ENCODE results near the gene TMEM225B.
A peak's percentile ranks its signal among the peaks of the same experiment; 100 is the strongest.
"Not testable (repeated sequence)": the region's sequence is repeated elsewhere in the genome, so short reads cannot be mapped to it uniquely, and the experiment has no call there.

TMEM225B gene

DNA sequence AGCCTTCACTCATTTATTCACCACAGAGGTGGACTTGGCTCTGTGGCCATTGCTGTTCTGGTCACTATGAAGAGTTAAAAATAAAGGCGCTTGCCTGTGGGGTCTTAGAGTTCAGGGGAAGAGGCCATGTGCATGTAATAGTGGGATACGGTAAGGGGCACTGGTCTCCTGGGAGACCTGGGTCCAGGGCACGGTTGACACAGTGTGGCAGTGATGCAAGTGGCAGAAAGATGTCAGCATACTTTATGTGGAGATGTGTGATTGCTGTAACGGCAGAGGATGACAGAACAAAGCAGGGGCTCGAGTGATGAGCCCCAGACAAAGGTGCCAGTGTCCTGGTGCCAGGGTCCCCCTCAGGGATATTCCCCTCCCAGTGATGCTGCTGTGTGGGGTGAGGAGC is 27.3 kb downstream of the TMEM225B start:
- Mint-ChIP-seq H3K27me3 (no peaks in the 10 kb centered on the region), H3K4me3 (peak overlapping the region; percentile 82), H3K36me3 (ENCODE audit: low read depth) (peaks cover 97% of the 10 kb centered on the region), H3K9me3 (no peaks in the 10 kb centered on the region), H3K4me1 (ENCODE audit: low read depth) (peaks cover 84% of the 10 kb centered on the region), H3K27ac (peak overlapping the region; percentile 95)
- DNase-seq = no peak

DNA sequence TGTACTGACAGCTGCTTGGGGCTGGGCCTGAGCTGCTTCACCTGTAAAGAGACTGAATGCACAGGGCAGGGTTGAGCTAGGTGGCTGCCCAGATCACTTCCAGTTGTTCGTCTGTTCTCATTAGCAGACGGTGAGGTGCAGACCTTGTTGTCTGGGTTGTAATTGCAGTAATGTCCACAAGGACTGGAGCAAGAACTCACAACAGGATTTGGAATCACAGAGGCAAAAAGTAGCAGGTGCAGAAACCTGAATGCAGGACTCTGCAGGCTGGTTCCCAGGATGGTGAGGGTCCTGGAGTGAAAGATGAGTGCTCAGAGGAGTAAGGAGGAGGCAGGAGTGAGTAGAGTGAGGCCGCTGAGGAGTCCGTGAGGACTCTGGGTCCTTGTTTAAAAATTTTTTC is 27.9 kb downstream of the TMEM225B start:
- peaks cover 97% of the 10 kb centered on the region for H3K36me3 Mint-ChIP-seq (ENCODE audit: low read depth)
- peak overlapping the region; percentile 95 for H3K27ac Mint-ChIP-seq
- H3K27me3 Mint-ChIP-seq = no peaks in the 10 kb centered on the region
- peaks cover 84% of the 10 kb centered on the region for H3K4me1 Mint-ChIP-seq (ENCODE audit: low read depth)
- no peaks in the 10 kb centered on the region for H3K9me3 Mint-ChIP-seq
- peak overlapping the region; percentile 21 for H3K4me3 Mint-ChIP-seq
- DNase-seq = no peak

DNA sequence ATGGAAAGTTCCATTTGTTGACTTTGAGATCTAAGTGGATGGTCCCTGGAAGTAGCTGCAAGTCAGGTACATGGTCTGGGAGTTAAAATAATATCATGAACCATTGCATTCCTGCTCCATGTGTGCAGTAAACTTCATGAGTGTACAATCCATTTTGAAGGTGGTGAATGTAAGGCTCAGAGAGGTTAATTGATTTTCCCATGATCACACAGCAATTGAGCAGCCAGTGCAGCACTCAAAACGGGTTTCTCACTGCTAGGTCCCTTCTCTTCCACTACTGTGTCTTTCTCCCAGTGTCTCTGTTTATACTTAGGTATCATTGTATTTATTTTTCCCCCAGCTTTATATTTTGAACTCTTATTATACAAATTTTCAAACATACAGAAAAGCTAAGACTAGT is 28.6 kb downstream of the TMEM225B start:
- Mint-ChIP-seq H3K9me3 (no peaks in the 10 kb centered on the region), H3K27ac (peak overlapping the region; percentile 95), H3K4me3 (peak overlapping the region; percentile 21), H3K27me3 (no peaks in the 10 kb centered on the region), H3K4me1 (ENCODE audit: low read depth) (peaks cover 84% of the 10 kb centered on the region), H3K36me3 (ENCODE audit: low read depth) (peaks cover 97% of the 10 kb centered on the region)
- DNase-seq = no peak

DNA sequence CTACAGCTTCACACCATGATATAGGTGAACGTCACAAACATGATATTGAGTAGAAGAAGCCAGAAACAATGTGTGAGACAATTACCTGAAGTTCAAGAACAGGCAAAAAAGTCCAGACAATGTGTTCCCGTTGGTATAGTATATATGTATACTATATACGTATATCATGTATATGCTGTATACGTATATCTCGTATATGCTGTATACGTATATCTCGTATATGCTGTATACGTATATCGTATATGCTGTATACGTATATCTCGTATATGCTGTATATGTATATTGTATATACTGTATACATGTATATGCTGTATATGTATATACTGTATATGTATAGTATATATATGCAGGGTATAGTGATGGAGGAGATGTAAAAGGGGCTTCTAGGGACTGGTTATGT is 29.4 kb downstream of the TMEM225B start:
- no peak for DNase-seq
- no peaks in the 10 kb centered on the region for H3K9me3 Mint-ChIP-seq
- H3K4me1 Mint-ChIP-seq (ENCODE audit: low read depth) = peaks cover 85% of the 10 kb centered on the region
- no peak overlapping the region for H3K4me3 Mint-ChIP-seq
- H3K36me3 Mint-ChIP-seq (ENCODE audit: low read depth) = peaks cover 95% of the 10 kb centered on the region
- peak overlapping the region; percentile 48 for H3K27ac Mint-ChIP-seq
- no peaks in the 10 kb centered on the region for H3K27me3 Mint-ChIP-seq

- Mint-ChIP-seq H3K9me3 (no peaks in the 10 kb centered on the region), H3K4me3 (no peak overlapping the region), H3K4me1 (ENCODE audit: low read depth) (peaks cover 83% of the 10 kb centered on the region), H3K36me3 (ENCODE audit: low read depth) (peaks cover 95% of the 10 kb centered on the region), H3K27ac (peak overlapping the region; percentile 60), H3K27me3 (no peaks in the 10 kb centered on the region)
- DNase-seq = no peak
Measured at GRCh38 chr7:99628471-99629465, 30.7 kb downstream of the TMEM225B start.

DNA sequence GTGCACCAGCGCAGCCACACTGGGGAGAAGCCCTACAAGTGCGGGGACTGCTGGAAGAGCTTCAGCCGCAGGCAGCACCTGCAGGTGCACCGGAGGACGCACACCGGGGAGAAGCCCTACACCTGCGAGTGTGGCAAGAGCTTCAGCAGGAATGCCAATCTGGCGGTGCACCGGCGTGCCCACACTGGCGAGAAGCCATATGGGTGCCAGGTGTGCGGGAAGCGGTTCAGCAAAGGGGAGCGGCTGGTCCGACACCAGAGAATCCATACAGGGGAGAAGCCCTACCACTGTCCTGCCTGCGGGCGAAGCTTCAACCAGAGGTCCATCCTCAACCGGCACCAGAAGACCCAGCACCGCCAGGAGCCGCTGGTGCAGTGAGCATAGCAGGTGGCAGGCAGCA is 31.6 kb downstream of the TMEM225B start:
- no peak for DNase-seq
- no peak overlapping the region for H3K27ac Mint-ChIP-seq
- peaks cover 79% of the 10 kb centered on the region for H3K4me1 Mint-ChIP-seq (ENCODE audit: low read depth)
- H3K4me3 Mint-ChIP-seq = no peak overlapping the region
- H3K27me3 Mint-ChIP-seq = no peaks in the 10 kb centered on the region
- H3K9me3 Mint-ChIP-seq = no peaks in the 10 kb centered on the region
- peaks cover 93% of the 10 kb centered on the region for H3K36me3 Mint-ChIP-seq (ENCODE audit: low read depth)

GRCh38 chr7:99631295-99632109 is 33.4 kb downstream of the TMEM225B start:
- Mint-ChIP-seq H3K4me3 (peak overlapping the region; percentile 16), H3K4me1 (ENCODE audit: low read depth) (peaks cover 71% of the 10 kb centered on the region), H3K27me3 (no peaks in the 10 kb centered on the region), H3K9me3 (no peaks in the 10 kb centered on the region), H3K27ac (peak overlapping the region; percentile 95), H3K36me3 (ENCODE audit: low read depth) (peaks cover 90% of the 10 kb centered on the region)
- DNase-seq = peak; percentile 60

DNA sequence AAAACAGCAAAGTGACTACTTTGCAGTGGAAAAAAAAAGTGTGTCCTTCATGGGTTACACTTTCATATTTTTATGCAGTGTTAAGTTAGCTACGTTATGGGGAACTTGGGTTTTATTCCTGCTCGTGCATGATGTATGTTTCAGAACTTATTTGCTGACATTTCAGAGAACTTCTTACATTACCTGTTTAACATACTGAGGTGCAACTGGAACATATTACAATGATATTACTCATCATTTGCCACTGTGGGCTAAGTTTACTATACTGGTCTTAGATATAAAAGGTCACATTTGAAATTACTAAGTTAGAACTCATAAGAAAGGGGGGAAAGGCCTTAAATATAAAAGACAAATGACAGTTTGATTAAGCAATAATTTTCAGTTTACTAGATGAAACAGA is 39.3 kb downstream of the TMEM225B start:
- not testable (repeated sequence) for H3K9me3 Mint-ChIP-seq, DNase-seq, H3K27me3 Mint-ChIP-seq
- peaks cover 84% of the 10 kb centered on the region for H3K36me3 Mint-ChIP-seq (ENCODE audit: low read depth)
- peak overlapping the region; percentile 97 for H3K27ac Mint-ChIP-seq
- peak overlapping the region; percentile 48 for H3K4me3 Mint-ChIP-seq
- H3K4me1 Mint-ChIP-seq (ENCODE audit: low read depth) = peaks cover 85% of the 10 kb centered on the region

- H3K27me3 Mint-ChIP-seq = no peaks in the 10 kb centered on the region
- no peaks in the 10 kb centered on the region for H3K9me3 Mint-ChIP-seq
- no peak overlapping the region for H3K4me3 Mint-ChIP-seq
- H3K4me1 Mint-ChIP-seq (ENCODE audit: low read depth) = peaks cover 84% of the 10 kb centered on the region
- peak overlapping the region; percentile 97 for H3K27ac Mint-ChIP-seq
- peaks cover 82% of the 10 kb centered on the region for H3K36me3 Mint-ChIP-seq (ENCODE audit: low read depth)
- no peak for DNase-seq
Measured at GRCh38 chr7:99638731-99639130, 40.7 kb downstream of the TMEM225B start.

DNA sequence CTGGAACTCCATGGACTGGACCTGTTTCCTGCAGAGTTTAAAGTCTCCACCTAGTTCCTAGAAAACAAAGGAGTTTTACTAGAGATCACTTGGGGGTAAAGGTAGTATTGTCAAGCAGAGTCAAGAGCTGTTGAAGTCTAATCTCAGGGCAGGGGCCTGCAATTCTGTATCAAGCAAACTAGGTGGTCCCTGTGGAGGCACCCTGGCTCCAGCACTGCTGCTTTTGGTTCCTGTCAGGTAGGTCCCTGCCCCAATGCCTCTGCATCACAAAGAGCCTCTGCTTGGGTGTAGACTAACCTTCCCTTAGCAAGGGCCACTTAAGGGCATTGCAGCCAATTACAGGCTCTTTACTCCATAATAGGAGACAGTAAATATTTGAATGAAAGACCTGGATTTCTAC is 41.2 kb downstream of the TMEM225B start:
- Mint-ChIP-seq H3K9me3 (no peaks in the 10 kb centered on the region), H3K27me3 (no peaks in the 10 kb centered on the region), H3K4me1 (ENCODE audit: low read depth) (peaks cover 84% of the 10 kb centered on the region), H3K27ac (peak overlapping the region; percentile 97), H3K4me3 (no peak overlapping the region), H3K36me3 (ENCODE audit: low read depth) (peaks cover 82% of the 10 kb centered on the region)
- no peak for DNase-seq

DNA sequence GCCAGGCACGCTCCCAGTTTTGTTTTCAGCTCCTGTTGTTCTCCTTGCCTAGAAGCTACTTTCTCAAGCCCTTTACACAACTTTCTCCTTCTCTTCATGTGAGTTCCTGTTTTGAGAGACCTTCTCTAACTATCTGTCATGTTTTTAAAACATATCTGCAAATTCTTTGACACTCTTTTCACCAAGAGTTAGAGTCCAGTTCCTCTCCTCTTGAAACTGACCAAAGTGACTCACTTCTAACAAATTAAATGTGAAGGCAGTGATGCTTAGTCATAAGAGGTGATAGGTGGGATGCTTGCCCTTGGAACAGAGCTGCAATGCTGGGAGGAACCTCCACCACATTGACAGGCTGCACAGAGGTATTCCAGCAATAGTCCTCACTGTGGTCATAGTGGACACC is 44.0 kb downstream of the TMEM225B start:
- H3K27ac Mint-ChIP-seq = peak overlapping the region; percentile 39
- no peak for DNase-seq
- no peak overlapping the region for H3K4me3 Mint-ChIP-seq
- no peaks in the 10 kb centered on the region for H3K27me3 Mint-ChIP-seq
- peaks cover 86% of the 10 kb centered on the region for H3K36me3 Mint-ChIP-seq (ENCODE audit: low read depth)
- peaks cover 68% of the 10 kb centered on the region for H3K4me1 Mint-ChIP-seq (ENCODE audit: low read depth)
- no peaks in the 10 kb centered on the region for H3K9me3 Mint-ChIP-seq

GRCh38 chr7:99643464-99643863 is 45.4 kb downstream of the TMEM225B start:
- Mint-ChIP-seq H3K4me3 (no peak overlapping the region), H3K4me1 (ENCODE audit: low read depth) (peaks cover 59% of the 10 kb centered on the region), H3K36me3 (ENCODE audit: low read depth) (peaks cover 84% of the 10 kb centered on the region), H3K9me3 (no peaks in the 10 kb centered on the region), H3K27me3 (no peaks in the 10 kb centered on the region), H3K27ac (no peak overlapping the region)
- DNase-seq = no peak

GRCh38 chr7:99644431-99644830 is 46.4 kb downstream of the TMEM225B start:
- H3K27me3 Mint-ChIP-seq = no peaks in the 10 kb centered on the region
- no peak for DNase-seq
- H3K27ac Mint-ChIP-seq = no peak overlapping the region
- H3K4me1 Mint-ChIP-seq (ENCODE audit: low read depth) = peaks cover 58% of the 10 kb centered on the region
- H3K9me3 Mint-ChIP-seq = no peaks in the 10 kb centered on the region
- no peak overlapping the region for H3K4me3 Mint-ChIP-seq
- peaks cover 79% of the 10 kb centered on the region for H3K36me3 Mint-ChIP-seq (ENCODE audit: low read depth)

DNA sequence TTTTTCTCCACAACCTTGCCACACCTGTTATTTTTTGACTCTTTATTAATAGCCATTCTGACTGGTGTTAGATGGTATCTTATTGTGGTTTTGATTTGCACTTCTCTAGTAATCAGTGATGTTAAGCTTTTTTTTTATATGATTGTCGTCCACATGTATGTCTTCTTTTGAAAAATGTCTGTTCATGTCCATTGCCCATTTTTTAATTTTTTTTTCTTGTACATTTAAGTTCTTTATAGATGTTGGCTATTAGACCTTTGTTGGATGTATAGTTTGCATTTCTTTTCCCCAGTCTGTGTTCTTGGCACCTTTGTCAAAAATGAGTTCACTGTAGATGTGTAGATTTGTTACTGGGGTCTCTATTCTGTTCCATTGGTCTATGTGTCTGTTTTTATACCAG is 47.5 kb downstream of the TMEM225B start:
- H3K36me3 Mint-ChIP-seq (ENCODE audit: low read depth) = peaks cover 77% of the 10 kb centered on the region
- no peak overlapping the region for H3K27ac Mint-ChIP-seq
- DNase-seq = no peak

GRCh38 chr7:99648843-99649242 is 50.8 kb downstream of the TMEM225B start:
- Mint-ChIP-seq H3K4me1 (ENCODE audit: low read depth) (peaks cover 23% of the 10 kb centered on the region), H3K36me3 (ENCODE audit: low read depth) (peaks cover 70% of the 10 kb centered on the region), H3K27me3 (no peaks in the 10 kb centered on the region), H3K27ac (peak overlapping the region; percentile 58), H3K4me3 (no peak overlapping the region), H3K9me3 (no peaks in the 10 kb centered on the region)
- no peak for DNase-seq

More for the DNA sequence above, 47.5 kb downstream of the TMEM225B start:
- Mint-ChIP-seq H3K9me3 (no peaks in the 10 kb centered on the region), H3K4me1 (ENCODE audit: low read depth) (peaks cover 49% of the 10 kb centered on the region), H3K4me3 (no peak overlapping the region), H3K27me3 (no peaks in the 10 kb centered on the region)

Measured in activated T-cell treated with anti-CD3 and anti-CD28 coated beads, Interleukin-2, amount 50 U/mL, for 24 hours (primary cell).